Measurements from ENCODE around the gene FLVCR2. TPM values are rescaled to one million over a fixed set of nuclear protein-coding genes. Genes with fewer than 3 reads are reported as not detected.
A peak's percentile ranks its signal among the peaks of the same experiment; 100 is the strongest.

The FLVCR2 gene
- total RNA-seq, 1 experiment from 2014 or later = 1.8 TPM

DNA sequence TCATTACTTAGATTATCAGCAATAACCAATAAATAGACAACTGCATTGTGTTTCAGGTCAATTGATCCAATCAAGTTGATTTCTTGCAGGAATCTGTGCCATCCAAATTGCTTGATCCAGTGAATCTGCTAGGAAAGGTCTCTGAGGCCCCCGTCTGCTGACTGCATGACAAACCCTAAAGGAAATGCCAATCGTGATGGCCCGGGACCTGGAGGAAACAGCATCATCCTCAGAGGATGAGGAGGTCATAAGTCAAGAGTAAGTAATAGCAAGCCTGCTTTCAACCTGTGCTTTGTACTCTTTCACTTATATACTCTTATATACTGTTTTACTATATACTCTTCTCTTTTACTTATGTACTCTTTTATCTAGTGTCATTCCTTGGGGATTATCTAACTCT lies 84.5 kb downstream of the FLVCR2 start:
- Histone ChIP-seq H3K9ac (ENCODE audit: low read length) (no peak overlapping the region), H3K79me2 (ENCODE audit: low read length) (peaks cover 47% of the 10 kb centered on the region), H3K4me3 (ENCODE audit: low read length) (peak overlapping the region; percentile 96; the same call in 1 of the 2 replicates), H3K9me3 (ENCODE audit: low read length) (no peaks in the 10 kb centered on the region), H3K36me3 (ENCODE audit: low read depth, low read length) (peaks cover 12% of the 10 kb centered on the region; the same call in 1 of the 2 replicates), H3K4me2 (ENCODE audit: low read length) (peak overlapping the region; percentile 99), H2AFZ (ENCODE audit: low read length) (no peak overlapping the region), H3K4me1 (ENCODE audit: insufficient read depth, low read length) (peaks cover 5% of the 10 kb centered on the region; the same call in 1 of the 2 replicates), H3K9me2 (replicated peaks; ENCODE audit: low read length) (no peaks in the 10 kb centered on the region), H3F3A (ENCODE audit: low read length, unreplicated experiment) (no peaks in the 10 kb centered on the region), H4K20me1 (ENCODE audit: low read length) (no peaks in the 10 kb centered on the region), H3K27me3 (ENCODE audit: low read length) (no peaks in the 10 kb centered on the region), H3K27ac (ENCODE audit: low read length) (no peak overlapping the region)
- DNase-seq = no peak
- no TSS peak for BruUV-seq (replicated peaks)
- no peak for ATAC-seq
- CTCF ChIA-PET = no interaction called here
- no peak for TF ChIP-seq EZH2 (IDR thresholded peaks at IDR 0.05; ENCODE audit: low read length, unreplicated experiment)
- TF ChIP-seq EZH2phosphoT487 (IDR thresholded peaks at IDR 0.05; ENCODE audit: borderline replicate concordance, low read length) = no peak
- TF ChIP-seq, protein P1, sequence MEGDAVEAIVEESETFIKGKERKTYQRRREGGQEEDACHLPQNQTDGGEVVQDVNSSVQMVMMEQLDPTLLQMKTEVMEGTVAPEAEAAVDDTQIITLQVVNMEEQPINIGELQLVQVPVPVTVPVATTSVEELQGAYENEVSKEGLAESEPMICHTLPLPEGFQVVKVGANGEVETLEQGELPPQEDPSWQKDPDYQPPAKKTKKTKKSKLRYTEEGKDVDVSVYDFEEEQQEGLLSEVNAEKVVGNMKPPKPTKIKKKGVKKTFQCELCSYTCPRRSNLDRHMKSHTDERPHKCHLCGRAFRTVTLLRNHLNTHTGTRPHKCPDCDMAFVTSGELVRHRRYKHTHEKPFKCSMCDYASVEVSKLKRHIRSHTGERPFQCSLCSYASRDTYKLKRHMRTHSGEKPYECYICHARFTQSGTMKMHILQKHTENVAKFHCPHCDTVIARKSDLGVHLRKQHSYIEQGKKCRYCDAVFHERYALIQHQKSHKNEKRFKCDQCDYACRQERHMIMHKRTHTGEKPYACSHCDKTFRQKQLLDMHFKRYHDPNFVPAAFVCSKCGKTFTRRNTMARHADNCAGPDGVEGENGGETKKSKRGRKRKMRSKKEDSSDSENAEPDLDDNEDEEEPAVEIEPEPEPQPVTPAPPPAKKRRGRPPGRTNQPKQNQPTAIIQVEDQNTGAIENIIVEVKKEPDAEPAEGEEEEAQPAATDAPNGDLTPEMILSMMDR (conservative IDR thresholded peaks at IDR 0.05; ENCODE audit: low read depth, low read length) = no peak
- intact Hi-C loops (cut with micrococcal nuclease) = no loop called here
- POLR2A ChIA-PET (ENCODE audit: unreplicated experiment) = no interaction called here

DNA sequence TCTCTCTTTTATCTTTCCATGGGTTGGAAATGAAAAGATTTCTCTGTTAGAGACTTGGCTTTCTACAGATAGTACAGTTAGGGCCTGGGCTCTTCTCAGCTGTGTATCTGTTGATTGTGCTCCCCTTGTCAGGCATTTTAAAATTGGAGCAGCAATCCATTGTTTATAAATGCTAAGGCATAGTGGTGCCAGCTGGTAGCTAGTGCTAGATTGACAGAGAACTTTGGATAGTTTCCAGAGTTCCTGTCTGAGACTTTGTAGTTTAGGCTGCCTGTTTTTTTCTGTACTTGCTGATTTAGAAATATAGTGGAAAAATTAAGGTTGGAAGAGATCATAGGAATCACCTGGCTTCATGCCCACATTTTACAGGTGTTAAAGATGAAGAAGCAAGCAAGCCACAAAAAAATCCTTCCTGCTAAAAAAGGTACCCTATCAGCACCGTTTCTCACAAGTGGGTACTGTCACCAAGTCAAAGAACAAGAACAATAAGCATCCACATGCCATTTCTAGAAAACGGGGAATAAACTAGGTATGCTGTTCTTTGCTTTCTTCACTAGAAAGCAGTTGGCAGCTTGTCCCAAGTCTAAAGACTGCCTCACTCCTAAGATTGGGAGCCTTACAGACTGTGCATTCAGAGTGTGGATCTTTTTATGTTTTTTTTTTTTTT lies 88.8 kb downstream of the FLVCR2 start:
- Histone ChIP-seq H3K9ac (ENCODE audit: low read length) (no peak overlapping the region), H3K9me3 (ENCODE audit: low read length) (no peaks in the 10 kb centered on the region), H3K27me3 (ENCODE audit: low read length) (no peaks in the 10 kb centered on the region), H3K79me2 (ENCODE audit: low read length) (peaks cover 18% of the 10 kb centered on the region), H3K9me2 (replicated peaks; ENCODE audit: low read length) (no peaks in the 10 kb centered on the region), H3K27ac (ENCODE audit: low read length) (no peak overlapping the region), H3K4me1 (ENCODE audit: insufficient read depth, low read length) (peaks cover 5% of the 10 kb centered on the region; the same call in 1 of the 2 replicates), H4K20me1 (ENCODE audit: low read length) (no peaks in the 10 kb centered on the region), H3K4me3 (ENCODE audit: low read length) (no peak overlapping the region), H3F3A (ENCODE audit: low read length, unreplicated experiment) (no peaks in the 10 kb centered on the region), H3K4me2 (ENCODE audit: low read length) (no peak overlapping the region), H2AFZ (ENCODE audit: low read length) (no peak overlapping the region), H3K36me3 (ENCODE audit: low read depth, low read length) (peaks cover 31% of the 10 kb centered on the region)
- intact Hi-C loops (cut with micrococcal nuclease) = no loop called here
- no TSS peak for BruUV-seq (replicated peaks)
- ATAC-seq = no peak
- no peak for DNase-seq
- ChIA-PET POLR2A (ENCODE audit: unreplicated experiment) (no interaction called here), CTCF (no interaction called here)
- TF ChIP-seq, protein P1 (conservative IDR thresholded peaks at IDR 0.05; ENCODE audit: low read depth, low read length) = no peak
- TF ChIP-seq EZH2phosphoT487 (IDR thresholded peaks at IDR 0.05; ENCODE audit: borderline replicate concordance, low read length) (no peak), EZH2 (IDR thresholded peaks at IDR 0.05; ENCODE audit: low read length, unreplicated experiment) (no peak)

DNA sequence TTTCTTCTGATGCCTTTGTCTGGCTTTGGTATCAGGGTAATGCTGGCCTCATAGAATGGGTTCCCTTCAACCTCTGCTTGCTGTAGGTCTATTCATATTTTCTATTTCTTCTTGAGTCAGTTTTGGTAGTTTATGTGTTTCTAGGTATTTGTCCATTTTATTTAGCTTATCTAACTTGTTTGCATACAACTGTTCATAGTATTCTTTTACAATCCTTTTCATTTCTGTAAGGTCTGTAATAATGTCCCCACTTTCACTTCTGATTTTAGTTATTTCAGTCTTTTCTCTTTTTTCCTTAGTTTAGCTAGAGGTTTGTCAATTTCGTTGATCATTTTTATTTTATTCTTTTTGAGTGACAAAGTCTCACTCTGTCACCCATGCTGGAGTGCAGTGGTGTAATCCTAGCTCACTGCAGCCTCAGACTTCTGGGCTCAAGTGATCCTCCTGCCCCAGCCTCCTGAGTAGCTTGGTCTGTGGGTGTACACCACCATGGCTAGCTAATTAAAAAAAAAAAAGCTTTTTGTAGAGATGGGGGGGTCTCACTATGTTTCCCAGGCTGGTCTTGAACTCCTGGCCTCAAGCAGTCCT lies 94.3 kb downstream of the FLVCR2 start:
- ChIA-PET CTCF (interaction anchor here (0.6 to 0.7 kb wide), 2 partner anchors 36 to 369 kb away, joined by 3 read pairs; no protein-coding TSS in a partner anchor), POLR2A (ENCODE audit: unreplicated experiment) (interaction anchor here (0.6 kb wide), 1 partner anchor 424 kb away, joined by 4 read pairs; no protein-coding TSS in a partner anchor)
- Histone ChIP-seq H3K27me3 (ENCODE audit: low read length) (no peaks in the 10 kb centered on the region), H3K36me3 (ENCODE audit: low read depth, low read length) (peaks cover 18% of the 10 kb centered on the region), H3K27ac (ENCODE audit: low read length) (no peak overlapping the region), H3K9me2 (replicated peaks; ENCODE audit: low read length) (no peaks in the 10 kb centered on the region), H2AFZ (ENCODE audit: low read length) (no peak overlapping the region), H3K79me2 (ENCODE audit: low read length) (no peaks in the 10 kb centered on the region), H3K9ac (ENCODE audit: low read length) (no peak overlapping the region), H3K4me1 (ENCODE audit: insufficient read depth, low read length) (peaks cover 6% of the 10 kb centered on the region; the same call in 1 of the 2 replicates), H3K4me2 (ENCODE audit: low read length) (no peak overlapping the region), H4K20me1 (ENCODE audit: low read length) (no peaks in the 10 kb centered on the region), H3K4me3 (ENCODE audit: low read length) (no peak overlapping the region), H3F3A (ENCODE audit: low read length, unreplicated experiment) (no peaks in the 10 kb centered on the region), H3K9me3 (ENCODE audit: low read length) (no peaks in the 10 kb centered on the region)
- DNase-seq = no peak
- intact Hi-C loops (cut with micrococcal nuclease) = no loop called here
- TF ChIP-seq, protein P1 (conservative IDR thresholded peaks at IDR 0.05; ENCODE audit: low read depth, low read length) = no peak
- TF ChIP-seq EZH2 (IDR thresholded peaks at IDR 0.05; ENCODE audit: low read length, unreplicated experiment) (no peak), EZH2phosphoT487 (IDR thresholded peaks at IDR 0.05; ENCODE audit: borderline replicate concordance, low read length) (no peak)
- no TSS peak for BruUV-seq (replicated peaks)
- ATAC-seq = no peak

All from PC-3 (cell line).